Muscle of arm (tissue), 12 donors: ENCODE measurements around the gene IFT27. TPM values are rescaled to one million over a fixed set of nuclear protein-coding genes. Genes with fewer than 3 reads are reported as not detected.
A peak's percentile ranks its signal among the peaks of the same experiment; 100 is the strongest.
"Not testable (repeated sequence)": the region's sequence is repeated elsewhere in the genome, so short reads cannot be mapped to it uniquely, and the experiment has no call there.

Experiments used
- DNase-seq: peaks from one replicate; pipeline ENCODE4 v3.0.0-alpha.2; 2013
- polyA plus RNA-seq, 12 donors: library from polyadenylated mRNA; unstranded; fragments of 120-200 nt; gene quantifications; one replicate each; pipeline ENCODE4 v1.2.1, GENCODE V29; 2013; ENCODE audit not compliant: insufficient read length in 12 of 12

Gene IFT27
- polyA plus RNA-seq, 12 donors, result 18.0 to 36.5 (median 23.9) TPM; not detected in 1

DNA sequence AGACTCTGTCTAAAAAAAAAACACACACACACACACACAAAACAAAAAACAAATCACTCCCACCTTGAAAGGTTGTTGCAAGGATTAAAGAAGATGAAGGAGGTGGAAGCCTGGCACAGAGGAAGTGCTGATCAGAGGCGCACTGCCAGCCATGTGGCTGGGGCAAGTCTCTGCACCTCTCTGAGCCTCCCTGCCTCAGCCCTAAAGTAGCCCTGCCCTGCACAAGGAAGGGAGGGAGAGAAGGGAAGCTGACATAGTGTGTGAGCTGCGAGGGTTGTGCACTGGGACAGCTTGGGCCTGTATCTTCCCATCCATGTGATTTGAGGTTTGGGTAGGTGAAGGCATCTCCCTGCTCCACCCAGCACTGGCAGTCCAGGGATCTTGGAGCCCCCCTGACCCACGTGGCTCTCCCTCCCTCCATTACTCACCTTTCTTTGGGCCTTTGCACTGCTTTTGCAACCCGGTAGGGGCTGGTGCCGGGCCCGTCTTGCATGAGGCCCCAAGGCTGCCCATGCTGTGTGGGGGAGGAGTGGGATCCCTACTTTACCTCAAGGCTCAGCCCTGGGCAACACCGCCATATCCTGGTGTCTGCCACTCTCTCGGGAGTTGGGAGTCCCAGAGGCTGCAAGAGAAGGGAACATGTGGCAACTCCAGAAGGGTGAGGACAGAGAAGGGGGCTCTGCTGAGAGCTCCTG lies 30.5 kb downstream of the IFT27 start:
- no peak for DNase-seq

DNA sequence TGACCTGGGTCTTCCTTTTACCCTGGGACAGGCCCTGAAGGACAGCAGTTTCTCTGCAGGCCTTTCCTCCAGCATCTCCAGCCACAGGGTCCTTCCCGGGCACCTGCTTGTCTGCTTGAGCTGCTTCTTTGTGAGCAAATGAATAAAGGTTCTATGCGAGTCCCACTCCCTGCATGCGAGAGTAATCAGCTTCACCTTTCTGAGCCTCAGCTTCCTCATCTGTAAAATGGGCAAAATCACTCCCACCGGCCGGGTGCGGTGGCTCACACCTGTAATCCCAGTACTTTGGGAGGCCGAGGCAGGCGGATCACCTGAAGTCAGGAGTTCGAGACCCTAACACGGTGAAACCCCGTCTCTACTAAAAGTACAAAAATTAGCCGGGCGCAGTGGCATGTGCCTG lies 31.1 kb downstream of the IFT27 start:
- no peak for DNase-seq

DNA sequence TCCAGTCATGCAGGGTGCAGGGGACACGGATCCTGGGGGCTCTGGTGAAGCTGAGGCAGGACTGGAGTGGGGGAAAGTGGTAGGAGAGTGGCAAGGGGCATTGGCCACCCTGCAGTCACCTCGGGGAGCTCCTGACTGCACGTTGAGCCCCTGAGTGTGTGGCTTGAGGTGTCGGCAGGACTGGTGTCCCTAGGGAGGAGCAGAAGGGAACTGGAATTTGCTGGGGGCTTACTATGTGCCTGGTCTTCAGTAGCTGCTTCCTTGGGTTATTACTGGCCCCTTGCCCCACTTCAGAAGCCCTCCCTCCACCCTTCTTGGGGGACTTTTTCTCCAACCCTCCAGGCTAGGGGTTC lies 31.5 kb downstream of the IFT27 start:
- no peak for DNase-seq

DNA sequence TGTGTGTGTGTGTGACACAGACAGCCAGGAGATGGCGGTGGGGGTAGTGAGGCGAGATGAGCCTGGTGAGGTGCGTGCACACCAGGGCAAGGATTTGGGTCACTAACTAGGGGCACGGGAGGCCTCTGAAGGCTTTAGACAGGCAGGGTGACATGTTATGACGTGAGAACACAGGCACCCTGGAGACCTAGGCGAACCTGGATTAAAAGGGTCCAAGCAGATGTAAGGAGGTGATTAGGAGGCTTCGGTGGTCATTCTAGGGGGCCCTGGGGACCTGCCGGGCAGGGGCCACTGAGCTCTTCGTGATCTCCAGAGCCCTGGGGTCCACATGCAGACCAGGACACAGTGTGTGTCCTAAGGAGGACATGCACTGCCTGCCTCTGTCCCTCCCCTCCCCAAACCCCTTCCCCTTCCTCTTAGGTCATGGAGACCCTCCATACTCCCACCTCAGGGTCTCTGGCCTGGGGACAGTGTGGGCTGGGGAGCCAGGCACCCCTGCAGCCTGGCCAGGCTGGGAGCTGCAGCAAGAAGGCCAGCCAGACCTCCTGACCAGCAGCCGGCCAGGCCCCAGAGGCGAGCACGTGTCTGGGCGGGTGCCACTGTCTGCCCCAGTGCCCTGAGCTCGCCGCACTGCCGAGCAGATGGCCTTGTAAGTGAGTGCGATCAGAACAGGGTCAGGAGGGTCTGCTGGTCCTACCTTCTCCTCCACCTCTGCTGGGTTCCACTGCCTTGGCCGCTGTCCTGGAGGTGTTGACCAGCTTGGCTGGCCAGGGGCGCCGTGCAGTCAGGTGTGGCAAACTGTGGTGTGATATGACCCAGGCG lies 32.1 kb downstream of the IFT27 start:
- no peak for DNase-seq

DNA sequence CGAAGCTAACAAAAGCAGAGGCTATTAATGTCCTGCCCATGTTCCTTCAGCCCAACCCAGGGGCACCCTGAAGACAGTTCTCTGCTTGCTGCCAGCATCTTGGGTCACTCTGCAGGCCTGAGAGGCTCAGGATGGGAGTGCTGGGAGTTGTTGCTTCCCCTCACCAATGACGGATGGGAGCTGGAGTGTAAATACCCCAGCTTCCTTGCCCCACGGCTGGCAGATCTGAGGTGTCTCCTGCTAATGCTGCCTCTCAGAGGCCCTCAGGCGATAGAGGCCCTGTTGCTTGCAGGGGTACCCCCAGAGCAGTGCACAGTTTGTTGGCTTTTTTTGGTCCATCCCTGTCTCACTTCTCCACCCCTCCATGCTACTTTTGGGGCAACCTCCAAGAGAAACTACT lies 32.9 kb downstream of the IFT27 start:
- DNase-seq, result no peak

DNA sequence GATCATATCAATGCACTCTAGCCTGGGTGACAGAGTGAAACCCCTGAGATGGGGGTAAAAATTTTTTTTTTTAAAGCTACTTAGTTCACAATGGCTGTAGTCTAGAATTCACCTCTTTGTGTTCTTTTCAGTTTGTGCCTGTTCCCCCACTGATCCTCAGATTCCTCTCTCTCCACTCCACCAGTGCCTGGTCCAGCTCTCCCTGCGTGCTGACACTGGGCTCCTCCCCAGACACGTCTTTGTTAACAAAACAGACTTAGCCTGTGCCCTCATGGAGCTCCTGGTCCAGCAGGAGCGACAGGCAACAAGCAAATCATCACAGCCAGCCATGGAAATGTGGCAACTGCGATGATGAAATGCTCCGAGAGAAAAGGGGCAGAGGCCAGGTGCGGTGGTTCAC lies 34.0 kb downstream of the IFT27 start:
- no peak for DNase-seq

DNA sequence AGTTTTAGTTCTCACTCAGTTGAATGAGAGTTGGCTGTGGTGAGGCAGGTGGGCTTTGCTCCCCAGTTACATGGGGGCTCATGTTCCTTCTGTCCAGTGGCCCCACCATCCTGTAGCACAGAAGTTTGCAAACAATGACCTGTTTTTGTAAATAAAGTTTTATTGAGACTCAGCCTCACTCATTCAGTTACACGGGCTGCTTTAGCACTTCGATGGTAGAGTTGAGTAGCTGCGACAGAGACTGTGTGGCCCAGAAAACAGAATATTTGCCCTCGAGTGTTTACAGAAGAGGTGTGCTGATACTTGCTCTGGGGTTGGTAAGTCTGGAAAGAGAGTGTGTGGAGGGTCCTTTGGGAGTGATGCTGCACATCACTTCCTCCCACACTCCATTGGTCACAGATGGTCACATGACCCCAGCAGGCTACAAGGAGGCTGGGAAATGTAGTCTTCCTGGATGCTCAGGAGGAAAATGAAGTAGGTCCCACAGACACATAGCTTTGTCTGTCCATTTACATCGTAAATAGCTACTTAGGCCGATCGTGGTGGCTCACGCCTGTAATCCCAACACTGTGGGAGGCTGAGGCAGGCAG lies 34.6 kb downstream of the IFT27 start:
- no peak for DNase-seq

DNA sequence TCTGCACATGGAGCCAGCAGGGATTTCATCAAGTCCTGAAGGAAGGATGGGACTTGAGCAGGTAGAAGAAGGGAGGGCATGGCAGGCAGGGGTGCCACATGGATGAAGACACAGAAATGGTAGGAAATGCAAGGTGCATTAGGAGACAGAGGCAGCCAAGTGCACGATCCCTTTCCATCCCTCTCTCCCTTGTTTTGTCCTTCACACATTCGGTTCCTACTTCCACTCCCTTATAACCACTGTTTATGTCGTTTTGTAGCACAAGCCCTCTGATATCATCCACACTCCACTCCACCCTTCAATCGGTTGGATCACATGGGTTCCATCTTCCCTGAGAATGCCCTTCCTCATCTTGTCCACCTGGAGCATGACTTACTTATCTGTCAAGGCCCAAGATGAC lies 35.2 kb downstream of the IFT27 start:
- no peak for DNase-seq

DNA sequence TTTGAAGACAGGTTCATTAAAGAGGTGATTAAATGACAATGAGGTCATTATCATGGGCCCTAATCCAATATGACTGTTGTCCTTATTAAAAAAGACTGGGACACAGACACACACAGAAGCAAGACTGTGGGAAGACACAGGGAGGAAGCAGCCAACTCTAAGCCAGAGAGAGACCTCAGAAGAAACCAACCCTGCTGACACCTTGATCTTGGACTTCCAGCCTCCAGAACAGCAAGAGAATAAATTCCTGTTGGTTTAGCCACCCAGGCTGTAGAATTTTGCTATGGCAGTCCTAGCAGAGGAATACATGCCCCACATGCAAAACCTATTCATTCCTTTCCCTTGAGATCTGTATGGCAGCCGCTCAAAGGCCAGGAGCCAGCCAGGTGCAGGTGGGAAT lies 36.7 kb downstream of the IFT27 start:
- no peak for DNase-seq

DNA sequence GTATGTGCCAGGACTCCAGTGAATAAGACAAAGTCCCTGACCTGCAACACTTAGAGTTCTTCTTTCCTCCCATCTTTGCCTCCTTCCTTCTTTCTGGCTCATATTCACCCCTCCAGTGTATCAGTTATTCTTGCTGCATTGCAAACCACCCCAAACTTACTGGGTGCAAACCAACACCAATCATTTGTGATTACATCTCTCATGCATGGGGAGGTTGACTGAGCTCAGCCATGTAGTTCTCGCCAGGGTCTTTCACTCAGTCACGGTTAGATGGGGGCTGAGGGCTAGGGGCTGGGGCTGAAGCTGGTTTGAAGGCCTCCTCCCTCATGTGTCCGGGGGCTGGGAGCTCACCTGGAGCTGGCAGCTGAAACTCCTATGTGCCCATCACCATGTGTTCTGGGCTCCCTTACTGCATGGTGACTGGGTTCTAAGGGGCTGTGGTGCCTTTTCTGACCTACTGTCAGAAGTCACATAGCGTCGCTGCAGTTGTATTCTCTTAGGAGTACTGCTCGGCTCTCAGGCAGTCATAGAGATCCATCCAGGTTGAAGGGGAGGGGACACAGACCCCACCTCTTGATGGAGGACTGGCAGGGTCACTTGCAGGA lies 37.4 kb downstream of the IFT27 start:
- DNase-seq, result no peak

DNA sequence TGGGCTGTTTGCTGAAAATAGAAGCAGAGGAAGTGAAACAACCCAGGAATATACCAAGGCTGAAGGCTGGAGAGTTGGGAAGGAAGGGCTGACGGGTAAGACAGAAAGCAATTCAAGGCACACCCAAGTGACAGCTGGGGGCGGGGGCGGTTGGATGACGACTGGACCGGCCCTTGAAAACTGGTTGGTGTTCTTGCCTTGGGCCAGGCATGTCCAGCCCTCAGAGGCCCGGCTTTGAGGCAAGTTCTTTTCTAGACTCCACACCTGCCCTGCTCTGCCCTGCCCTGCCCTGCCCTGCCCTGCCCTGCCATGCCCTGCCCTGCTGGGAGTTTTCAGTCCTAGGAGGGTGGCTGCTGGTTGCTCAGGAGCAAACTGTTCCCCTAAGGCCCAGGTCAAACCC lies 38.1 kb downstream of the IFT27 start:
- no peak for DNase-seq

DNA sequence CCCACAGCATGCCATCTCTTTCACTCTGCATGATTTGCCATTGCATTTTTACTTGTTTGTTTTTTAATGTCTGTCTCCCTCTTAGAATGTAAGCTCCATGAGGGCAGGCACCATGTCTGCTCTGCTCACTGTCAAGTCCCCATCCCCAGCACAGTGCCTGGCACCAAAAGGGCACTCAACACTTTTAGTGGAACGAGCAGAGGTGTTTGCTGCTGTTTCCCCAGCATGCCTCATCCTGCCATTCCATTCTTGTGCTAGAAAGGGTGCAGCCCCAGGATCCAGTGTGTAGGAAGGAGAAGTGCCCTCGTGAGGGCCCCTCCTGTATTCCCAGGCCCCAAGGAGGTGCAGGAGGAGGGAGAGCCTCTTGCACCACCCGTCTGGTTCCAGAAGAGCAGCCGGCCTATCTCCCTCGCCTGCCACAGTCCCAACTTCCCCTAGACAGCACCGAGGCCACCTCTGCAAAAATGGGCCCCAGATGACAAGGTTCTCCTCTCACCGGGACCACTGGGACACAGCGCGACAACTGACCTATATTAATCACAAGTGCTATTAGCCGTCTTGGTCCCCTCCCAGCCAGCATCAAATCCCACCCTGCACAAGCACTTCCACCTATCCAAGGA lies 39.1 kb downstream of the IFT27 start:
- no peak for DNase-seq

DNA sequence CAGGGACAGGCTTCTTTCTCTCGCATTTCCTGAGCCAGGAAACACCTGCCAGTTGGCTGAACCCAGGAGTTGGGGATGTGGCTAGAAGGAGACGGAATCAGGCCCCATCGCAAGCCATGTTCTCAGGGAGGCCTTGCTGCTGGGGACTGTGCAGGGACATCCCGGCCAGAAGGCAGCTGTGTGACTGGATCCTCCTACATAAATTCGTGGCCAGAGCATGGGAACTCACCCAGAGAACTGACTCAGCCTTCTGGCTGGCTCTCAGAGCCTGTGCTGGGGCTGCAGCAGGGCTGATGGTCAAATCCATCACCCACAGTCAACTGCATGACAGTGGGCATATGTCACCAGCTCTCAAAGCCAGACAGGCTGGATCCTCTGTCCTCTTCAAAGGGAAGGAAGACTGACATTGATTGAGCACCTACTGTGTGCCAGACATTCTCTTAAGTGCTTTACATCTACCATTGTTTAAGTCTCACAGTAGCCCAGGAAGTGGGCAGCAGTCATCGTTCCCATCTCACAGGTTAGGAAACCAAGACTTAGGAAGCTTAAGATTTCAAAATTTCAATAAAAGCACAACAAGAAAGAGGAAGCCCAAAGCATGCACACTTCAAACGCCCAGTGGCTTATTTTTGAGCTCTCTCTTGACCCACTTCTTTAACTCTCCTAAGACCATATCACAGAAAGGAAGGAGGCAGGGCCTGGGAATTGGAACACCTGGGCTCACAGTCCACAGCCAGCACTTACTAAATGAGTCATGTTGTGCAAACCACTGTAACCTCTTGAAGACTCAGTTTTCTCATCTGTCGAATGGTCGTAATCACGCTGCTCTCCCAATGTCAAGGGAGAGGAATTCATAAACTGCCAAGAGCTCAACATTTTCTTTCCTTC lies 41.5 kb downstream of the IFT27 start:
- DNase-seq, result peak; percentile 67

DNA sequence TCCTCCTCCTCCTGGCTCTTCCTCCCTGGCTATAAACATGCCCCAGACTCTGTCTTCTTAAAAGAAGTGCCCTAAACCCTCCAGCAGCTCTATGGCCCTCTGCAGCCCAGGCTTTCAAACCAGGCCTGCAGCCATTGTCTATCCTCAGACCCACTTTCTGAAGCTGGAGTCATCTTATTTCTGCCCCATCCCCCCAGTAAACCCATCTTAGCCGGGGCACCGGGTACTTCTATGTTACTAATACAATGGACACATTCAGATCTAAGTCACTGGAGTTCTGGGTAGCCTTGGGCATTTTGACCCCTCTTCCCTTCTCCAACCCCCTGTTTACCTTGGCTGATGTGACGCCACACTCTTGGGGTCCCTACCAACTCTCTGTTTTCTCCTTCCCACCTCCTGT lies 42.6 kb downstream of the IFT27 start:
- no peak for DNase-seq

DNA sequence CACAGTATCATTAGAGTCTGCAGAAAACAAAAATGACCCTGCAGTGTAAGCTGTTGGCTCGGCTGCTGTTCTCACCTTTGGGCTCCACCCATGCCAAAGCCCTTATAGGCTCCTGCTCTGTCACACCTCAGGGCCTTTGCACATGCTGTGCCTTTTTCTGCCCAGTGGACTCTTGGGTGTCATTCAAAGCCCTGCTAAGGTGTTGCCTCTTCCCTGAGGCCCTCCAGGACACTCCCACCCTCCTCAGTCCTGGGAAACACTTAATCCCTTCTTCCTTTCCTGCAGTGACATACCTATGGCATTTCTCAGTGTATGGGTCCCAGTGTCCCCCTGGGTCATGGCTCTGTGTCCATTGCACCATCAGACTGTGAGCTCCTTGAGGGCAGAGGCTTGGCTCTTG lies 43.3 kb downstream of the IFT27 start:
- no peak for DNase-seq

DNA sequence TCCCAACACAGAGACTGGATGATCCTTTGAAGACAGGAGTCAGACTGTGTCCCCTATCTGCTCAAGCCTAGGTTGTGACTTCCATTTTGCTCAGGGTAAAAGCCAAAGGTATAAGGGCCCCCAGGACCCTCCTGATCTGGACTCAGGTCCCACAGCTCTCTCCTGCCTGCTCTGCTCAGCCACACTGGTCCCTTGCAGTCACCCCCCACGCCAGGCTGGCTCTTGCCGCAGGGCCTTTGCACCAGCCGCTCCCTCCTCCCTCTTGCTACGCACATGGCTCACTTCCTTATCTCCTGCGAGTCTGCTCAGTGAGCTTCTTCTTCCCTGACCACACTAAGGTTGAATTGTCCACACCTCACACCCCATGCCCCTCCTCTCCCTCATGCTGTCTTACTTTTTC lies 44.0 kb downstream of the IFT27 start:
- DNase-seq, result no peak

DNA sequence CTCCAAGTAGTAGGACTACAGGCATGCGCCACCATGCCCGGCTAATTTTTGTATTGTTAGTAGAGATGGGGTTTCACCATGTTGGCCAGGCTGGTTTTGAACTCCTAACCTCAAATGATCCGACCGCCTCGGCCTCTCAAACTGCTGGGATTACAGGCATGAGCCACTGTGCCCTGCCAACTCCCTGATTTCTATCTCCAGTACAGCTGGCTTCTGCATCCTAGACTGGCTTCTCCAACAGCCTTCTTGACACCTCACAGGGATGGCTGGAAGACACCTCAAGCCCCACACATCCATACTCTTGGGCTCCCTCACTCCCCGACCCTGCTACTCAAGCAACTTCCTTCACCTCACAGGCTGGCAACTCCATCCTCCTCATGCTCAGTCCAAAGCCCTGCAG lies 44.6 kb downstream of the IFT27 start:
- DNase-seq, result not testable (repeated sequence)

DNA sequence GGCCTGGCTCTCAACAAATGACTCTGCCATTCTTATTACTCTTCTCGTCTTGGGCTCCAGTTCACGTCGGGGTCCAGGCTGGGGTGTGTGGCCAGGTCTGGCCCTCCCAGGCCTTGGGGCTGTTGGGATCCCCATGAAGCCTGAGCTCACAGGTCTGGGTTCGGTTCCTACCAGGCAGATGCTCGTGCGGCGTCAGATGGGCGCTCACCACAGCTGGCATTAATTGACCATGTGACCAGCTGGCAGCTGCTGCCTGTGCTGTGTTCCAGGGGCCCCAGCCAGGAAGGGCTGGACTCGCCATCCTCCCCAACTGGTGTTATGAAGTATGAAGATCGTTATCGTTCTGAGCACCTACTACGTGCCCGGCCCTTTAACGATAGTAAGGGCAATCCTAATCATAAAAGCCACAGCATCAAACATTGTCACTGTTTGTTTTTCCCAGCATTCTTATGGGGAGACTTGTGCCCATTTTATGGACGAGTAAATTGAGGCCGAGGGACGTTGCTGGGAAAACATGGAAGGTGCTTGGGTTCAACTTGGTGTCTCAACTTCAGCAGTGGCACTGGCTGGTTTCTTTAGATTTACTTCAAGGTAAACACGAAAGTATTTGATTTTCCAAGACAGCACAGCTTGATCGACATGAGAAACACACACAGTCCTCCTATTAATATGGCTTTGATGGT lies 45.6 kb downstream of the IFT27 start:
- no peak for DNase-seq

DNA sequence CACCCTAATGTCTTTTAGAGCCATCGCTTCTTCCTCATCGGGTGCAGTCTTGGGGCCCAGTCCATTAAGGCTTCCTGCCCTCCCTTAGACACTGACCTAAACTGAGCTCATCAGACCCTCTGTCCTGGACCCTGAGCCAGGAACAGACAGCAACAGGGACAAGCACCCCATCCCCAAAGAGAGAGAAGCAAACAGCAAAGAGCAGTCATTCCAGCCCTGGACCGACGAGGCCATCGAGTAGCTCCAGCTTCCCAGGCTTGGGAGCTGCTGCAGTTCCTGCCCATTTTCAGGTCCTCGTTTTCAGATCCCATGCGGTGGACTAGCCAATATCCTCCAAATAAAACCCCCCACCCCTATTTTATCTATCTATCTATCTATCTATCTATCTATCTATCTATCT lies 46.6 kb downstream of the IFT27 start:
- no peak for DNase-seq

DNA sequence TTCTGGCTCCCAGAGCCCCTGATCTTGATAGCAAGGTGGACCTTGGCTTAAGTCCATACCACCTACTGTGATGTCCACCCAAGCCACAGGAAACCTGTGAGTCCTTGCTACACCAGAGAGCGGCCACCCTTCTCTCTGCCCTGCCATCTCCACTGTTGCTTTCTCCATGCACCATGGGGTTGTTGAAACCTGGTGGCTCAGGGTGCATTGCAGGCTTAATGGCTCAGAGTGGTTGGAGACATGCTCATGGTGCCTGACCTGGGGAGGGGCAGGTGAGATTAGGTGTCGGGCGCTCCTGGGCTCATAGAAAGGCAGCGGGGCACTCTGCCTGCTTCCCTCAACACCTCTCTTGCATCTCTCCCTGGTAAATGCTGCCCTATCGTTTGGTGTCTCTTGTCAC lies 47.4 kb downstream of the IFT27 start:
- DNase-seq, result no peak
